Prostate gland (tissue), 2 donors: Measurements from ENCODE around the gene POLDIP3.
"Not testable (repeated sequence)": the region's sequence is repeated elsewhere in the genome, so short reads cannot be mapped to it uniquely, and the experiment has no call there.

Experiments
- POLR2A ChIP-seq: fragments of 450-650 bp; IDR thresholded peaks from one replicate; pipeline ENCODE4 v1.6.1; 2016; ENCODE audit warnings: antibody characterized with exemption, mild to moderate bottlenecking
- TF ChIP-seq, protein P1 (sequence below), 4 experiments: fragments of 200-600 bp in 2 of 4; fragments of 450-650 bp in 2 of 4; sonication (generic) in 2 of 4; IDR thresholded peaks; 1 replicate in 3 of 4; 2 replicates in 1 of 4; pipeline ENCODE4 v1.5.1; 2016 to 2019; ENCODE audit warnings: antibody characterized with exemption in 4 of 4, mild to moderate bottlenecking in 2 of 4, moderate library complexity in 2 of 4

DNA sequence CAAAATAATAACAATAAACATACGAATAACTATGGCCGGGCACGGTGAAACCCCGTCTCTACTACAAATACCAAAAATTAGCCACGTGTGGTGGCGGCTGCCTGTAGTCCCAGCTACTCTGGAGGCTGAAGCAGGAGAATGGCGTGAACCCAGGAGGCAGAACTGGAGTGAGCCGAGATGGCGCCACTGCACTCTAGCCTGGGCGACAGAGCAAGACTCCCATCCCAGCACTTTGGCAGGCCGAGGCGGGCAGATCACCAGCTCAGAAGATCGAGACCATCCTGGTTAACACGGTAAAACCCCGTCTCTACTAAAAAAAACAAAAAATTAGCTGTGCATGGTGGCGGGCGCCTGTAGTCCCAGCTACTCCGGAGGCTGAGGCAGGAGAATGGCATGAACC, 78.0 kb downstream of the POLDIP3 start:
- TF ChIP-seq, protein P1, sequence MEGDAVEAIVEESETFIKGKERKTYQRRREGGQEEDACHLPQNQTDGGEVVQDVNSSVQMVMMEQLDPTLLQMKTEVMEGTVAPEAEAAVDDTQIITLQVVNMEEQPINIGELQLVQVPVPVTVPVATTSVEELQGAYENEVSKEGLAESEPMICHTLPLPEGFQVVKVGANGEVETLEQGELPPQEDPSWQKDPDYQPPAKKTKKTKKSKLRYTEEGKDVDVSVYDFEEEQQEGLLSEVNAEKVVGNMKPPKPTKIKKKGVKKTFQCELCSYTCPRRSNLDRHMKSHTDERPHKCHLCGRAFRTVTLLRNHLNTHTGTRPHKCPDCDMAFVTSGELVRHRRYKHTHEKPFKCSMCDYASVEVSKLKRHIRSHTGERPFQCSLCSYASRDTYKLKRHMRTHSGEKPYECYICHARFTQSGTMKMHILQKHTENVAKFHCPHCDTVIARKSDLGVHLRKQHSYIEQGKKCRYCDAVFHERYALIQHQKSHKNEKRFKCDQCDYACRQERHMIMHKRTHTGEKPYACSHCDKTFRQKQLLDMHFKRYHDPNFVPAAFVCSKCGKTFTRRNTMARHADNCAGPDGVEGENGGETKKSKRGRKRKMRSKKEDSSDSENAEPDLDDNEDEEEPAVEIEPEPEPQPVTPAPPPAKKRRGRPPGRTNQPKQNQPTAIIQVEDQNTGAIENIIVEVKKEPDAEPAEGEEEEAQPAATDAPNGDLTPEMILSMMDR (IDR thresholded peaks at IDR 0.05): not testable (repeated sequence)
- not testable (repeated sequence) for TF ChIP-seq POLR2A
